Panc1 (cell line): Measurements from ENCODE around the gene RIPOR2. TPM values are rescaled to one million over a fixed set of nuclear protein-coding genes. Genes with fewer than 3 reads are reported as not detected.

ENCODE experiments used
- ATAC-seq: fragments of 200-7000 bp; cut with Tn5 transposase; 2 replicates; pipeline ENCODE4 v1.9.1; 2020; ENCODE audit warnings: mild to moderate bottlenecking, moderate library complexity
- BruUV-seq: library from RNA; stranded (reverse); fragments of 400-500 nt; replicated peaks from 2 replicates; lab custom pipeline; 2021; lab: Mats Ljungman, UMichigan
- CTCF ChIA-PET: fragments of 300-600 bp; sonication (Branson Sonifier 250); formaldehyde crosslinking; loops from one replicate; lab custom pipeline; 2022; ENCODE audit warnings: antibody characterized with exemption; lab: Charles Lee
- POLR2A ChIA-PET: fragments of 300-600 bp; sonication (Branson Sonifier 250); formaldehyde crosslinking; loops from one replicate; lab custom pipeline; 2022; ENCODE audit warnings: antibody characterized with exemption; lab: Charles Lee
- DNase-seq: peaks from one replicate; pipeline ENCODE4 v3.0.0-alpha.2; 2010; ENCODE audit warnings: low read depth, low spot score
- H3K27ac ChIP-seq: 2 replicates; pipeline ENCODE4 v1.5.1; 2011; ENCODE audit warnings: mild to moderate bottlenecking, low read length, inconsistent platforms
- H3K27me3 ChIP-seq: fragments of 200-500 bp; sonication (Bioruptor generic); 2 replicates; pipeline ENCODE4 v1.6.0; 2014; ENCODE audit warnings: low read length, inconsistent platforms; ENCODE audit not compliant: control insufficient read depth, insufficient read depth
- H3K36me3 ChIP-seq: fragments of 200-500 bp; sonication (Bioruptor generic); 2 replicates; pipeline ENCODE4 v1.5.1; 2014; ENCODE audit warnings: inconsistent platforms, mild to moderate bottlenecking, low read length, moderate library complexity; ENCODE audit not compliant: control insufficient read depth, insufficient read depth
- H3K4me1 ChIP-seq: 2 replicates; pipeline ENCODE4 v1.5.1; 2011; ENCODE audit warnings: inconsistent platforms, mild to moderate bottlenecking, low read length, moderate library complexity; ENCODE audit not compliant: control insufficient read depth, insufficient read depth
- H3K4me3 ChIP-seq, 2 experiments: 2 replicates each; pipeline ENCODE4 v1.5.1; 2011 to 2012; ENCODE audit warnings: low read depth in 2 of 2, low read length in 2 of 2, mild to moderate bottlenecking in 2 of 2, inconsistent platforms in 1 of 2, moderate library complexity in 1 of 2
- H3K9me3 ChIP-seq: fragments of 200-500 bp; sonication (Bioruptor generic); 2 replicates; pipeline ENCODE4 v1.5.1; 2014; ENCODE audit warnings: low read depth, mild to moderate bottlenecking, inconsistent platforms, low read length, moderate library complexity; ENCODE audit not compliant: control insufficient read depth, insufficient read depth
- POLR2AphosphoS5 ChIP-seq: IDR thresholded peaks from 2 replicates; pipeline ENCODE4 v1.6.1; 2012; ENCODE audit warnings: mild to moderate bottlenecking, low read depth, low read length, moderate library complexity
- SIN3A ChIP-seq: IDR thresholded peaks from 2 replicates; pipeline ENCODE4 v1.6.1; 2012; ENCODE audit warnings: low read depth, mild to moderate bottlenecking, low read length, moderate library complexity, borderline replicate concordance; ENCODE audit not compliant: insufficient read depth
- TCF7L2 ChIP-seq: IDR thresholded peaks from 2 replicates; pipeline ENCODE4 v1.6.1; 2011; ENCODE audit warnings: mild to moderate bottlenecking, low read depth, low read length, inconsistent platforms
- in situ Hi-C: cut with HindIII; loops from 2 replicates; pipeline ENCODE4 v1.10.0; 2016; ENCODE audit warnings: low sequenced_read_pairs, low pct_unique_long_range_greater_than_20kb
- intact Hi-C: fragments of 100-400 bp; cut with micrococcal nuclease; formaldehyde crosslinking; loops from one replicate; pipeline ENCODE4 v1.10.0; 2022; ENCODE audit not compliant: unreplicated experiment
- total RNA-seq: library from RNA; stranded (reverse); gene quantifications from one replicate; pipeline ENCODE4 v1.2.1, GENCODE V29; 2021; ENCODE audit not compliant: unreplicated experiment
- TF ChIP-seq, protein P1 (sequence below), 2 experiments: IDR thresholded peaks; 2 replicates each; pipeline ENCODE4 v1.6.1; 2011 to 2012; ENCODE audit warnings: low read depth in 2 of 2, control low read depth in 1 of 2, low read length in 1 of 2, mild to moderate bottlenecking in 1 of 2, moderate library complexity in 1 of 2; ENCODE audit not compliant: insufficient read depth in 1 of 2
- TF ChIP-seq, protein P2 (sequence below): fragments of 450-650 bp; IDR thresholded peaks from 2 replicates; pipeline ENCODE4 v1.5.1; 2017; ENCODE audit warnings: mild to moderate bottlenecking

Gene RIPOR2
- total RNA-seq, 1 experiment from 2014 or later: 0.54 TPM

GRCh38 chr6:24833711-24834386 is 101.9 kb downstream of the RIPOR2 start:
- no peak overlapping the region for H3K27ac ChIP-seq
- H3K27me3 ChIP-seq: peaks cover 2% of the 10 kb centered on the region; the same call in 1 of the 2 replicates
- BruUV-seq: no TSS peak
- no peak for ATAC-seq
- no peaks in the 10 kb centered on the region for H3K9me3 ChIP-seq
- H3K4me1 ChIP-seq: no peaks in the 10 kb centered on the region
- no peak for DNase-seq
- no peaks in the 10 kb centered on the region for H3K36me3 ChIP-seq
- ChIA-PET POLR2A (no interaction called here), CTCF (no interaction called here)
- intact Hi-C loops: no loop called here
- no peak for TF ChIP-seq POLR2AphosphoS5
- no peak for TF ChIP-seq SIN3A
- no peak for TF ChIP-seq TCF7L2
- TF ChIP-seq, protein P1, sequence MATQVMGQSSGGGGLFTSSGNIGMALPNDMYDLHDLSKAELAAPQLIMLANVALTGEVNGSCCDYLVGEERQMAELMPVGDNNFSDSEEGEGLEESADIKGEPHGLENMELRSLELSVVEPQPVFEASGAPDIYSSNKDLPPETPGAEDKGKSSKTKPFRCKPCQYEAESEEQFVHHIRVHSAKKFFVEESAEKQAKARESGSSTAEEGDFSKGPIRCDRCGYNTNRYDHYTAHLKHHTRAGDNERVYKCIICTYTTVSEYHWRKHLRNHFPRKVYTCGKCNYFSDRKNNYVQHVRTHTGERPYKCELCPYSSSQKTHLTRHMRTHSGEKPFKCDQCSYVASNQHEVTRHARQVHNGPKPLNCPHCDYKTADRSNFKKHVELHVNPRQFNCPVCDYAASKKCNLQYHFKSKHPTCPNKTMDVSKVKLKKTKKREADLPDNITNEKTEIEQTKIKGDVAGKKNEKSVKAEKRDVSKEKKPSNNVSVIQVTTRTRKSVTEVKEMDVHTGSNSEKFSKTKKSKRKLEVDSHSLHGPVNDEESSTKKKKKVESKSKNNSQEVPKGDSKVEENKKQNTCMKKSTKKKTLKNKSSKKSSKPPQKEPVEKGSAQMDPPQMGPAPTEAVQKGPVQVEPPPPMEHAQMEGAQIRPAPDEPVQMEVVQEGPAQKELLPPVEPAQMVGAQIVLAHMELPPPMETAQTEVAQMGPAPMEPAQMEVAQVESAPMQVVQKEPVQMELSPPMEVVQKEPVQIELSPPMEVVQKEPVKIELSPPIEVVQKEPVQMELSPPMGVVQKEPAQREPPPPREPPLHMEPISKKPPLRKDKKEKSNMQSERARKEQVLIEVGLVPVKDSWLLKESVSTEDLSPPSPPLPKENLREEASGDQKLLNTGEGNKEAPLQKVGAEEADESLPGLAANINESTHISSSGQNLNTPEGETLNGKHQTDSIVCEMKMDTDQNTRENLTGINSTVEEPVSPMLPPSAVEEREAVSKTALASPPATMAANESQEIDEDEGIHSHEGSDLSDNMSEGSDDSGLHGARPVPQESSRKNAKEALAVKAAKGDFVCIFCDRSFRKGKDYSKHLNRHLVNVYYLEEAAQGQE (IDR thresholded peaks at IDR 0.05; ENCODE audit: insufficient read depth in 1 of 2, low read depth in 2 of 2, low read length in 1 of 2): no peak
- TF ChIP-seq, protein P2, sequence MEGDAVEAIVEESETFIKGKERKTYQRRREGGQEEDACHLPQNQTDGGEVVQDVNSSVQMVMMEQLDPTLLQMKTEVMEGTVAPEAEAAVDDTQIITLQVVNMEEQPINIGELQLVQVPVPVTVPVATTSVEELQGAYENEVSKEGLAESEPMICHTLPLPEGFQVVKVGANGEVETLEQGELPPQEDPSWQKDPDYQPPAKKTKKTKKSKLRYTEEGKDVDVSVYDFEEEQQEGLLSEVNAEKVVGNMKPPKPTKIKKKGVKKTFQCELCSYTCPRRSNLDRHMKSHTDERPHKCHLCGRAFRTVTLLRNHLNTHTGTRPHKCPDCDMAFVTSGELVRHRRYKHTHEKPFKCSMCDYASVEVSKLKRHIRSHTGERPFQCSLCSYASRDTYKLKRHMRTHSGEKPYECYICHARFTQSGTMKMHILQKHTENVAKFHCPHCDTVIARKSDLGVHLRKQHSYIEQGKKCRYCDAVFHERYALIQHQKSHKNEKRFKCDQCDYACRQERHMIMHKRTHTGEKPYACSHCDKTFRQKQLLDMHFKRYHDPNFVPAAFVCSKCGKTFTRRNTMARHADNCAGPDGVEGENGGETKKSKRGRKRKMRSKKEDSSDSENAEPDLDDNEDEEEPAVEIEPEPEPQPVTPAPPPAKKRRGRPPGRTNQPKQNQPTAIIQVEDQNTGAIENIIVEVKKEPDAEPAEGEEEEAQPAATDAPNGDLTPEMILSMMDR: no peak
- in situ Hi-C loops: no loop called here
- no peak overlapping the region for H3K4me3 ChIP-seq

- BruUV-seq: no TSS peak
- TF ChIP-seq POLR2AphosphoS5: no peak
- TF ChIP-seq, protein P2: no peak
- TF ChIP-seq, protein P1 (IDR thresholded peaks at IDR 0.05; ENCODE audit: insufficient read depth in 1 of 2, low read depth in 2 of 2, low read length in 1 of 2): no peak
- DNase-seq (no peak), ATAC-seq (no peak)
- Histone ChIP-seq H3K9me3 (no peaks in the 10 kb centered on the region), H3K4me1 (no peaks in the 10 kb centered on the region), H3K36me3 (no peaks in the 10 kb centered on the region), H3K27ac (no peak overlapping the region), H3K4me3 (no peak overlapping the region), H3K27me3 (peaks cover 2% of the 10 kb centered on the region; the same call in 1 of the 2 replicates)
- intact Hi-C loops: no loop called here
- ChIA-PET POLR2A (no interaction called here), CTCF (no interaction called here)
- in situ Hi-C loops: no loop called here
These were observed 103.0 kb downstream of the RIPOR2 start for GRCh38 chr6:24832794-24833193.
